NCI-H2029 treated with DMSO at 0.1 percent for 48 hours (cell line): ENCODE measurements around the gene FOXR2.

ENCODE experiments used
- DNase-seq: peaks from one replicate; lab custom pipeline; 2025; lab: John Stamatoyannopoulos, UW

FOXR2 gene, protein sequence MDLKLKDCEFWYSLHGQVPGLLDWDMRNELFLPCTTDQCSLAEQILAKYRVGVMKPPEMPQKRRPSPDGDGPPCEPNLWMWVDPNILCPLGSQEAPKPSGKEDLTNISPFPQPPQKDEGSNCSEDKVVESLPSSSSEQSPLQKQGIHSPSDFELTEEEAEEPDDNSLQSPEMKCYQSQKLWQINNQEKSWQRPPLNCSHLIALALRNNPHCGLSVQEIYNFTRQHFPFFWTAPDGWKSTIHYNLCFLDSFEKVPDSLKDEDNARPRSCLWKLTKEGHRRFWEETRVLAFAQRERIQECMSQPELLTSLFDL

GRCh38 chrX:55623100-55623499 lies at the start of gene FOXR2:
TSS of gene FOXR2 (plus strand) at chrX:55623400. CDS start at chrX:55623712, 312 bp downstream.
- DNase-seq: no peak

DNA sequence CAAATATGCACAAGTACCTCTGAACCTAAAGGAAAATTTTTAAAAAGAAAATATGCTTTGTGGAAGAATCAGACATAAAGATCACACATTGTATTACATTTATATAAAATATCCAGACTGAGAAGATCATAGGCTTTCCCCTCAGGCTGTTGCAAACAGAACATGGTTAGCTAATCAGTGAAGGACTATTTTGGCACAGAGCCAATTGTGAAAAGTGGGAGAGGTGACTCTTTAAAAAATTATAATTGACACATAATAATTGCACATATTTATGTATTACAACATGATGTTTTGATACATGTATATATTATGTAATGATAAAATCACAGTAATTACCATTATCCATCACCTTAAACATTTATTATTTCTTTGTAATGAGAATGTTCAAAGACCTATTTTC lies 44.1 kb upstream of the FOXR2 start:
- DNase-seq: no peak

GRCh38 chrX:55582447-55582846 lies 40.8 kb upstream of the FOXR2 start:
- no peak for DNase-seq

- no peak for DNase-seq
Measured at GRCh38 chrX:55593296-55593695, 29.9 kb upstream of the FOXR2 start.

DNA sequence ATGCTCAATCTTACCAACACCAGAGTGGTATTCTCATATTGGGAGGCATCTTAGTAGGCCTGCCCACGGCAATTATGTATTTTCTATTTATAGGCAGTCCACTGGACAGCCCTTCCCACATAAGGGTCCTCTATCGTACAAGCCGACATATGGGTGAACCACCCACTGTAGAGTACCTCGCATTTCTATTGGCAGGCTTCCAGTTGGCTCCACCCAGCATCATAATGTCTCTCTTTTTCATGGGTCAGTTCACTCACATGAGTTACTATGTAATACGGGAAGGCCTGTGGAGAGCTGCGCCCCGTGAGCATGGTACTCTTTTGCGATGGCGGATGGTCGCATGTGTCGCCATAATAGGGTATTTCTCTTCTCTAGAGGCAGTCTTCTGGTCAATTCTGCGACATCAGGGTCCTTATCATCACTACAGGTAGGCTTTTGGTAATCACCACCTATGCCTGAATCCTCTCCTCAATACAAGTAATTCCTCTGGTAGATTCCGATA lies 29.4 kb upstream of the FOXR2 start:
- DNase-seq: no peak

DNA sequence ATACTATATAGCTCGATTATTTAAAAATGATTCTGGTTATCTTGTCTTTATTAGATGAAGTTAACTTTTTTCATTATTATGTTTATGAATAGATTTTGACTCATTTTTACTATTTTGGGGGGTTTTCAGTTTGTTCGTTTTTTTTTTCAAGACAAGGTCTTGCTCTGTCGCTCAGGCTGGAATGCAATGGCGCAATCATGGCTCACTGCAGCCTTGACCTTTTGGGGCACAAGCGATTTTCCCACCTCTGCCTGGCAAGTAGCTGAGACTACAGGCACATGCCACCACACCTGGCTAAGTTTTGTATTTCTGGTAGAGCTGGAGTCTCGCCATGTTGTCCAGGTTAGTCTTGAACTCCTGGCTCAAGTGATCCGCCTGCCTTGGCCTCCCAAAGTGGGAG lies 24.9 kb upstream of the FOXR2 start:
- no peak for DNase-seq

DNA sequence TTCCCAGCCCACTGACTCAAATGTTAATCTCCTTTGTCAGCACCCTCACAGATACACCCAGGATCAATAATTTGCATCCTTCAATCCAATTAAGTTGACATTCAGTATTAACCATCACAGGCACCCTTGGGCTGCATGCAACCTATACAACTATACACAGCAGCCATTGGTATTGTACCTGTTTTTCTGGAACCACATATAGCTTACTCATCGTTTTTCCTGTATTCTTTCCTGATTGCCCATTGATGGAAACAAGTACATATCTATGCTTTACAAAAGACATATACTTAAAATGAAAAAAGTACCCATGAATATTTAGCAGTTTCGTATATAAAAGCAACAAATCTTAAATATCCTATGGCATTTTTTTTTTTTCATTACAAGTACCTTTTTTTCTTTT lies 3.7 kb upstream of the FOXR2 start:
- no peak for DNase-seq

- no peak for DNase-seq
Measured at GRCh38 chrX:55624403-55624802, 1.2 kb downstream of the FOXR2 start.

DNA sequence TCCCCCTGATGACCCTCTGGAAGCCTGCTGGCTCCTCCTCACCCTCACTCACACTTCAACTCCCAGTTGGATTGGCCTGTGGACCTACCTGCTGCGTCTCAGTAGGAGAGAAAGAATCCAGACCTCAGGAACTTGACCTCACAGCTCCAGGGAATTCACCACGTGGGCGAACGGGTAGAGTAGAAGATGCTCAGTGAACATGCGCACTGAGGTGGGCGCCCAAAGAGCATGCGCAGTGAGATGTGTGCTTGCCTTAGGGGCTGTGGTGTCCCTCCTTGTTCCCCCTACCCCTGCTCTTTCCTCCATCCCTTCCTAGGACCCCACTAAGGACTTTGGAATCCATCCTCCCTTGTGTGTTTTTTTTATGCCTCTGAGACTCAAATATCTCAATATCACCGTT lies 12.9 kb downstream of the FOXR2 start:
- DNase-seq: no peak

- DNase-seq: no peak
Measured at GRCh38 chrX:55638933-55639332, 15.7 kb downstream of the FOXR2 start.

- no peak for DNase-seq
Measured at GRCh38 chrX:55640854-55641253, 17.7 kb downstream of the FOXR2 start.

- no peak for DNase-seq
Measured at GRCh38 chrX:55648434-55648833, 25.2 kb downstream of the FOXR2 start.

GRCh38 chrX:55659931-55660330 lies 36.7 kb downstream of the FOXR2 start:
- no peak for DNase-seq

DNA sequence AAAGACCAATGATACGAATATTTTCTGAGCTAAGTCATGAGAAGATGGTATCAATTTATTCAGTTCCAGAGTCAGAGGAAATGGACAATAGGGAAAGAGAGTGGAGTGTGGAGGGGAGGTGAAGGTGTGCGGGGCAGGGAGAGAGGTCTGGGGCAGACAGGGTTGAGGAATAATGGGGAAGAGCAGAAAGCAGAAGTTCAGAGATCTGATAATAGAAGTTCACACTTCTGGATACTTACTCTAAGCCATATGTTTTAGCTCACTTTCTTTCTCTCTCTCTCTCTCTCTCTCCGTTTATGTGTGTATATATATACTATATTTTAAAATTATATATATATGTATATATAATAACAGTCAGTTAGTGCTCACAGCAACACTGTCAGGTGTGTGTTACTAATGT lies 40.4 kb downstream of the FOXR2 start:
- no peak for DNase-seq

GRCh38 chrX:55668084-55668483 lies 44.9 kb downstream of the FOXR2 start:
- DNase-seq: no peak
